Lung microvascular endothelial cell (primary cell): ENCODE measurements around the gene DENND1B. TPM values are rescaled to one million over a fixed set of nuclear protein-coding genes. Genes with fewer than 3 reads are reported as not detected.
"Not testable (repeated sequence)": the region's sequence is repeated elsewhere in the genome, so short reads cannot be mapped to it uniquely, and the experiment has no call there.

Experiments used
- DNase-seq, 2 donors: peaks; one replicate each; pipeline versions ENCODE4 v3.0.0 to v3.0.0-alpha.2; 2010; ENCODE audit warnings: low read depth in 2 of 2
- total RNA-seq: library from RNA; depleted of rRNA; stranded (reverse); fragments of >200 nt; gene quantifications from 2 replicates; pipeline ENCODE4 v1.2.1, GENCODE V29; 2014

DENND1B gene
- total RNA-seq, 1 donor from 2014 or later = 2.8 TPM

DNA sequence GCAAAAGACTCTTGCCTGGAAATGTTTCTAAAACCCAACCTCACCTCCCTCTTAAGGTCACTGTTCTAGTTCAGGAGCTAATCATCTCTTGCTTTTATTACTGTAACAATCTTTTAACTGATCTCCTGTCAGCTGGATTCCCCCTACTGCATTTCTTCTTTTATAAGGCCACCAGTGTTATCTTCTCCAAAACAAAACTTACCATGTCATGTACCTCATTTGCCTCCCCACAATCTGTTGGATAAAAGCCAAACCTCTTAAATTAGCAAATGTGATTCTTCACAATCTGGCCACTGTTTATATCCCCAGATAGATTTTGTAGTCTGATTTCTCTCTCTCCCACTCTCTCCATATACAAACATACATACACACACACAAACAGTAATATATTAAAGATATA, 143.3 kb downstream of the DENND1B start:
- no peak for DNase-seq

GRCh38 chr1:197622371-197622770, 152.9 kb downstream of the DENND1B start:
- no peak for DNase-seq

GRCh38 chr1:197621761-197622160, 153.5 kb downstream of the DENND1B start:
- DNase-seq = no peak

DNA sequence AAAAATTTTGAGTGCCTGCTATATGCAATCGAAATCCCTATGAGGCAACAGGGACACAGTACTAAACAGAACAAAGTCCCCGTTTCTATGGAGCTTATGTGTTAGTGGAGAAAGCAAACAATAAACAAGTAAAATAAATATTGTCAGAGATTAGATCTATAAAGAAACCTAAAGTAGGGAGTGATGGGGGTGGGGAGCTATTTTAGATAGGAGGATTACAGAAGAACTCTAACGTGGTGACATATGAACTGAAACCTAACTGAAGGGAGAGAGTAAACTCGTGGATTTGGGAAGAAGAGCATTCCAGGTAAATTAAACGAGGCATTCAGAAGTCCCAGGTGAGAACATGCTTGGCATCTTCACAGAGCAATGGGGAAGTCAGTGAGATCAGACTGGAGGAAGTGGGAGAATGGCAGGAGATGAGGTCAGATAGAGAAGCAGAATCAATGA, 154.5 kb downstream of the DENND1B start:
- no peak for DNase-seq

DNA sequence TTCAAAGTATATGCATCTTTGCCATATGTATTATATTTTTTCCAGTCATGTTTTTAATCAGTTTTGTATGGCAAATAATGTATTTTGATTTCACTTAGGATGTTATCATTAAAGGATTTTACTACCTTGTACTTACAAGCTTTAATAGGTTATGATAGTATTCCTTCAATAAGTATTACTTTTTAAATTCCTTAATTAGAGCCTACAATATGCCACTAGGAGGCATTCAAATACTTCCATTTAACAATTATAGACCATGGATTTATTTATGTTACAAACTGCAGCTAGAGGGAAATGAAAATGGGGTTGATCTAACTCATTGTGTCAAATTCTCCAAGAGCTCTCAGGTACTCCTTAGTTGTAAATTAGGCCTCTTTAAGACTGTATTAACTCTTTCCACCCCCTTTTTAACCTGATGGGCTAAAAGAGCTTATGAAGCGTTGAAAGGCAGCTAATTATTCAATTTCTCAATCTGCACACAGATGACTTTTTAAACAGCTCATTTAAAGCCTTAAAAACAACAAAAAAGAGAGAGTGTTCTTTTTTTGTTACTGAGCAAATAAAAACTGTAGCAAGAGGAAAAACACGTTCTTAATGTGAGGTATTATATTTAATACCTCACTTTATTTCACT, 156.2 kb downstream of the DENND1B start:
- peak; percentile 24 to 26 for DNase-seq

DNA sequence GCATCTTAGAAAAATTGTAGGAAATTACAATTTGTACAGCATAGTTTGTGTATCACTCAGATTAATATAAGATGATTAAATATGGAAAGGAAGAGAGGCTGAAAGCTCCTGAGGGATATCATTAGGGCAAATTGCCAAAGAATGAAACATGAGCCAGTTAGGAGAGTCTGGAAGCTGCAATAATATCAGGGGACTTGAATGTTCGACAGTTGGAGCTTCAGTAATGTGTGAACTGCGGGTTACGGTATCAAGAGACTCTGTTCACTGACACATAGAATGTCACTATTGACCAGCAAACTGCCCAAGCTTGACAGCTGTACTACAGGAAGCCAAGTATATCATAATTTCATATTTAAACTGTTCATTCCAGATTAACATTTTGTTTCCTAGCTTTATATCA, 157.2 kb downstream of the DENND1B start:
- DNase-seq = peak in 1 of 2 donors; percentile 17

DNA sequence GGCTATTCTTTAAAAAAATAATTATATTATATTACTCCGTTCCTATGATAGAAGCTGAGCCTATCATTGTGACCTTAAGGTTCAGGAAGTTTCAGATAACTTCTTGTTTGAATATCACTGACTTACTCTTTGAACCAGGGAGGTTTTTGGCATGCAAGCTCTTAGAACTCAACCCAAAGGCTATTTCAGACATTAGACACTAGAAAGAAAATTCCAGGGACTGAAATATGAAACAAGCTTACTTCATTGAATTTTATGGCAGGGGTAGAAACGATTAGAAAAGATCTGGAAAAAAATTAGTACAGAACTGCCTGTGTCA, 159.6 kb downstream of the DENND1B start:
- no peak for DNase-seq

- DNase-seq = peak; percentile 58 to 64
Measured at GRCh38 chr1:197614916-197615692, 160.2 kb downstream of the DENND1B start.

- no peak for DNase-seq
Measured at GRCh38 chr1:197606168-197606845, 169.0 kb downstream of the DENND1B start.

DNA sequence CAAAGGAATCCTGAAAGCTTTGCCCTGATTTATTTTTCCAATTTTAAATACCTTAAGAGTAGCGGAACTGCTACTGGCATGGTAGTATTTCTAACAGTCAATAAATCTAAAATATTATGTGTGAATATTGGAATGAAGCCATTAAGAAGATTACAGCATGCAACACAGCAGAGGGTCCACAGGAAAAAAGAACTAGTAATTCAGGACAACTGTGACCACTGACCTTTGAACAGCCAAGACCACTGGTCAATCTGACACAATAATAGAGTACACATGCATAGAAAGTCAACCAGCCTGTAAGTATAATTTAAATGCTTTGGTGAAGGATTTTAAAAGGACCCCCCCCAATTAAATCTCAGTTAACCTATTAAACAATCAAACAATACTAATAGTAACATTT, 171.0 kb downstream of the DENND1B start:
- no peak for DNase-seq

DNA sequence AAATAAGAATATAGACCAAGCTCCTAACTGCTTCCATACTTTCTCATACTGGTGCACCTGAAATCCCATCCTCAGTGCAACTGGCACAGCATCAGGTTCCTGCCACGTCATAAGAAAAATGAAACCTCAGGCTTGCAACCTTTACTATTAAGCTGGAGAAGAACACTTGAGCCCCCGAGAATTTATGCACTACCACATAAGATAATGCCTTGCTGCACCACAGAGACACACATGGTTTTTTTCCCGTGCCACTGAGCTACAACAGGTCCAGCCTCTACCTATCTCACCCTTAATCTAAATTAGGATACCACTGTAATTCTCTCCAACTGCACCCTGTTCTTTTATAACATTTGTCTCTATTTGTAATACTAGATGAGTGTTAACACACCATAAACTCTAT, 174.5 kb downstream of the DENND1B start:
- DNase-seq = no peak

DNA sequence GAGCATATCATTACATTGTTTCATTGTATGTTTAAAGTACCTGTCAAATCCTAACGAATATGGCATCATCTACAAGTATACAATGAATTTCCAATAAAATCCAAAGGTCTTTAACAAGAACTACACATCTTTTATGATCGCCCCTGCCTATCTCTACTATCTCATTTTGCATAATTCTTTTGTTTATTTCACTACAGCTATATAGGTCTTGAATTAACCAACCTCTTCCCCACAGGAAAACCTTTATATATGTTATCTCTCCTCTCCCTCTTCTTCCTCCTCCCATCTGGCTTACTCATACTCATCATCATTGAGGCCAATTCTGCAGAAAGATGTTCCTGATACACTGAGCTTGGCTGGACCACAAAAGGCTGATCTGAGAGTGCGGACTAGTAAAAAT, 175.5 kb downstream of the DENND1B start:
- DNase-seq = no peak

DNA sequence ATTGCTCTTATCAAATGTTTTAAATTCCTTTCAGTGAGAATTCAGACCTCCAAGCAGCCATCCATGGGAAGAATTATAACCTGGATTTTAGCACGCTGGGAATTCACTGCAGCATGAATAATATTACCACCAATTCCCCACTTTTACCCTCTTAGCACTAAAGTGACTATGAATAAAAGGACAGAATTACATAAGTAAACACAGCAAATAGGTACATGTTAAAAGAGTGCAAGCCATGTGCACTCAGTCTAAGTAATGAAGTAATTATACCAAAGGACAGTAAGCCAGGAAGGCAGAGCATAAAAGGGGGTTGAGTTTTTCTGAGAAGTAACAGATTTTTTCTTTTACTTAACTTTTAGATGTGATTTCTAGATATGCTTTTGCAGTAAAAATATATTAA, 176.3 kb downstream of the DENND1B start:
- no peak for DNase-seq

GRCh38 chr1:197595304-197595904, 179.9 kb downstream of the DENND1B start:
- no peak for DNase-seq

DNA sequence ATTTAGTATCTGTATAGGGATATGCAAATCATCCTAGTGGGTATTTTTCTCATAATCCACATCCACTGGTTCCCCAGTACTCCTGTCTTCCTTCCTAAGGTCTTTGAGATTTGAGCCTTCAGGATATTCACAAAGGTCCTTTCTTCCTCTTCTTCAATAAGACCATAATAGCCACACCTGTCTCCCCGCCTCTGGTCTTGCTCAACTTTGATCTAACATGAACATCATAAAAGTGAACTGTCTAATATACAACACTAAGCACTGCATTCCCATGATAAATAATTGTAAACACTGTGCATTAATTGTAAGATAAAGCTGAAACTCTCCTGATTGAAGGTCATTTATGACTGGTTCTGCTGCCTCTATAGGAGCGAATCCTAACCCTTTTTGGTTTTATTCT, 184.6 kb downstream of the DENND1B start:
- DNase-seq = no peak

DNA sequence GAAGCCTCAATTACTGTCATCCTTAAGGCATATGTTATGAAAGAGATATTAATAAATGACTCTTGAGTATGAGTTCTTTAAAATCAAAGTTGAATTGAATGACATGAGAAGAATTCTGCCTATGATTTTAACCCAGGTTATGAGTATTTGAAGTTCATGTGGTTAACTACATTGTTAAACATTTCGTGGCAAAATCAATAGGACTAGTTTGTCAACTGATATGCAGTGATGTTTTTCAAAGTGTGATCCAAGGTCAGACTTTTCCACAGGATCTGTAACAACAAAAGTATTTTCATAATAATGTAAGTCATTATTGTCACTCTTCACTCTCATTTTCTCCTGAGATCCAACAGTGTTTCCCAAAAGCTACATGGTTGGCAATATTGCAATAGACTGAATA, 189.5 kb downstream of the DENND1B start:
- DNase-seq = no peak

- DNase-seq = no peak
Measured at GRCh38 chr1:197577580-197577979, 197.7 kb downstream of the DENND1B start.

DNA sequence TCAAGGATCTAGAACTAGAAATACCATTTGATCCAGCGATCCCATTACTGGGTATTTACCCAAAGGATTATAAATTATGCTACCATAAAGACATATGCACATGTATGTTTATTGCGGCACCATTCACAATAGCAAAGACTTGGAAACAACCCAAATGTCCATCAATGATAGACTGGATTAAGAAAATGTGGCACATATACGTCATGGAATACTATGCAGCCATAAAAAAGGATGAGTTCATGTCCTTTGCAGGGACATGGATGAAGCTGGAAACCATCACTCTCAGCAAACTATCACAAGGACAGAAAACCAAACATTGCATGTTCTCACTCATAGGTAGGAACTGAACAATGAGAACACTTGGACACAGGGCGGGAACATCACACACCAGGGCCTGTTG, 199.7 kb downstream of the DENND1B start:
- DNase-seq = not testable (repeated sequence)

- DNase-seq = no peak
Measured at GRCh38 chr1:197572169-197572568, 203.1 kb downstream of the DENND1B start.

- peak; percentile 1 to 3 for DNase-seq
Measured at GRCh38 chr1:197567442-197567841, 207.8 kb downstream of the DENND1B start.

GRCh38 chr1:197561041-197561440, 214.2 kb downstream of the DENND1B start:
- no peak for DNase-seq

GRCh38 chr1:197559655-197560054, 215.6 kb downstream of the DENND1B start:
- DNase-seq = no peak
